Neural crest cell (in vitro differentiated cells): Measurements from ENCODE around the gene FUT7. TPM values are rescaled to one million over a fixed set of nuclear protein-coding genes. Genes with fewer than 3 reads are reported as not detected.

Experiments
- DNase-seq: peaks from one replicate; pipeline ENCODE4 v3.0.0; 2021; ENCODE audit warnings: low read depth, mixed read lengths, low spot score
- H3K27ac Mint-ChIP-seq: one replicate; pipeline ENCODE4 v1.8.0; 2021; ENCODE audit warnings: mild to moderate bottlenecking, mixed read lengths; ENCODE audit not compliant: unreplicated experiment
- H3K27me3 Mint-ChIP-seq: 2 replicates; pipeline ENCODE4 v1.8.0; 2021; ENCODE audit warnings: low read depth, mild to moderate bottlenecking, mixed read lengths
- H3K36me3 Mint-ChIP-seq: 2 replicates; pipeline ENCODE4 v1.8.0; 2021; ENCODE audit warnings: low read depth, mild to moderate bottlenecking, mixed read lengths
- H3K4me1 Mint-ChIP-seq: 2 replicates; pipeline ENCODE4 v1.8.0; 2021; ENCODE audit warnings: mixed read lengths
- H3K4me3 Mint-ChIP-seq: one replicate; pipeline ENCODE4 v1.8.0; 2021; ENCODE audit warnings: mild to moderate bottlenecking, mixed read lengths
- H3K9me3 Mint-ChIP-seq: 2 replicates; pipeline ENCODE4 v1.8.0; 2021; ENCODE audit warnings: mixed read lengths
- total RNA-seq: library from RNA; stranded (reverse); gene quantifications from 2 replicates; pipeline ENCODE4 v1.2.1, GENCODE V29; 2021
- TF ChIP-seq, protein P1 (sequence below): fragments of 200-600 bp; sonication (generic); conservative IDR thresholded peaks from 2 replicates; pipeline ENCODE4 v1.5.0; 2021; ENCODE audit warnings: antibody characterized with exemption, mild to moderate bottlenecking

The FUT7 gene
- total RNA-seq, 1 donor from 2014 or later, result not detected

DNA sequence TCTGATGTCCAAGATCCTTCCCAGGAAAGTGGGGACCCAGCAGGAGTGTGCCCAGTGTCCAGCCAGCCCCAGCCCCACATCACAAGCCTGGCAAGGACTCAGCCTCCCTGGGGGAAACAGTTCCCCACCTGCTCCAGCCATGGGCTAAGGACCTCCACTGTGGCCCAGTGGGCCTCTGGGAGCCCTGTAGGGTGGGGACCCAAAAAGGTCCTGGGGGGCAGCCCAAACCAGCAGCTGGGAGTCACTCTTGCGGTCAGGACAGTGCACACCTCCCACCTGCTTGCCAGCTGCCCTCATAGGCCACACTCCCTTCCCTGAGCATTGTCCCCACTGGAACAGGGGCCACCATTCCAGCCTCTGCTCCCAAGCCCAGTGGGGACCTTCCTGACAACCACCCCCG lies 5.5 kb downstream of the FUT7 start:
- DNase-seq, result no peak
- no peaks in the 10 kb centered on the region for H3K36me3 Mint-ChIP-seq
- H3K9me3 Mint-ChIP-seq, result no peaks in the 10 kb centered on the region
- no peak overlapping the region for H3K27ac Mint-ChIP-seq
- no peak overlapping the region for H3K4me3 Mint-ChIP-seq
- peaks cover 13% of the 10 kb centered on the region for H3K4me1 Mint-ChIP-seq
- TF ChIP-seq, protein P1, sequence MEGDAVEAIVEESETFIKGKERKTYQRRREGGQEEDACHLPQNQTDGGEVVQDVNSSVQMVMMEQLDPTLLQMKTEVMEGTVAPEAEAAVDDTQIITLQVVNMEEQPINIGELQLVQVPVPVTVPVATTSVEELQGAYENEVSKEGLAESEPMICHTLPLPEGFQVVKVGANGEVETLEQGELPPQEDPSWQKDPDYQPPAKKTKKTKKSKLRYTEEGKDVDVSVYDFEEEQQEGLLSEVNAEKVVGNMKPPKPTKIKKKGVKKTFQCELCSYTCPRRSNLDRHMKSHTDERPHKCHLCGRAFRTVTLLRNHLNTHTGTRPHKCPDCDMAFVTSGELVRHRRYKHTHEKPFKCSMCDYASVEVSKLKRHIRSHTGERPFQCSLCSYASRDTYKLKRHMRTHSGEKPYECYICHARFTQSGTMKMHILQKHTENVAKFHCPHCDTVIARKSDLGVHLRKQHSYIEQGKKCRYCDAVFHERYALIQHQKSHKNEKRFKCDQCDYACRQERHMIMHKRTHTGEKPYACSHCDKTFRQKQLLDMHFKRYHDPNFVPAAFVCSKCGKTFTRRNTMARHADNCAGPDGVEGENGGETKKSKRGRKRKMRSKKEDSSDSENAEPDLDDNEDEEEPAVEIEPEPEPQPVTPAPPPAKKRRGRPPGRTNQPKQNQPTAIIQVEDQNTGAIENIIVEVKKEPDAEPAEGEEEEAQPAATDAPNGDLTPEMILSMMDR, result no peak
- H3K27me3 Mint-ChIP-seq, result no peaks in the 10 kb centered on the region

DNA sequence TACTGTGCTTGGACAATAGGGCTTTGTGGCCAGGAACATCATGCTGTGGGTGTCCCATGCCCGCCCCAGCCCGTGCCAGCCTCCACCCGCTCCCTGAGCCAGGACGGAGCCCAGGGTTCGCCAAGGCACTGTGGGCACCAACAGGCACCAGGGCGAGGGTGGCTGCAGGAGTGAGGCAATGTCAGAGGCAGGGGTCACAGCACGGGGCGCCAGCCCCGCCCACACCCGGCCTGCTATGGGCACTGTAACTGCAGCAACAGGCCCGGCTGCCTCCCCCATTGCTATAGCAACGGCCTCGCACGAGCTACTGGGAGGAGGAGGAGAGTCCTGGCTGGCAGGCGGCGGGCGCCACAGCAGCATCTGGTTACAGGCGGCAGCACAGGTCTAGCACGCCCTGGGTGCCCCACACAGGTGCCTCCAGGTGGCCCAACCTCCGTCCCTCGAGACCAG lies 6.3 kb downstream of the FUT7 start:
- peaks cover 13% of the 10 kb centered on the region for H3K4me1 Mint-ChIP-seq
- no peaks in the 10 kb centered on the region for H3K27me3 Mint-ChIP-seq
- H3K36me3 Mint-ChIP-seq, result no peaks in the 10 kb centered on the region
- H3K27ac Mint-ChIP-seq, result no peak overlapping the region
- H3K9me3 Mint-ChIP-seq, result no peaks in the 10 kb centered on the region
- peak; percentile 58 for DNase-seq
- H3K4me3 Mint-ChIP-seq, result peak overlapping the region; percentile 81
- TF ChIP-seq, protein P1, result no peak

DNA sequence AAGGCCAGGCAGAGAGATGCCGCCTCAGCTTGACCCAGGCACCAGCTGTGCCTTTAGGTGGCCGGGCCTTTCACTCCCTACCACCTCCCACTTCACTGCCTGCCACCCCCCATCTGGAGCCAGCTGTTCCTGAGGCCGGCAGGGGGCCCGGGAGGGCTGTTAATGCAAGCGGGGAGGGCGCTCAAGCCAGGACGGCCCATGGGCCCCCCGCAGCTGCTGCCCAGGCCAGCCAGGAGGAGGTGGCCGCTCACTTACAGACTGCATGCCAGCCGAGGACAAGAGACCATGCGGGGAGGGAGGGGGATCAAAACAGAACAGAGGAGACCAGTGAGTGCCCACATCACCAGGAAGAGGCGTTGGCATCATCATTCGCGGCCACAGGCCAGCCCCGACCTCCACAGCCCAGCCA lies 8.3 kb downstream of the FUT7 start:
- Mint-ChIP-seq H3K4me1 (peaks cover 9% of the 10 kb centered on the region), H3K27me3 (no peaks in the 10 kb centered on the region), H3K4me3 (peak overlapping the region; percentile 27), H3K9me3 (no peaks in the 10 kb centered on the region), H3K36me3 (no peaks in the 10 kb centered on the region), H3K27ac (no peak overlapping the region)
- TF ChIP-seq, protein P1, result no peak
- DNase-seq, result no peak

DNA sequence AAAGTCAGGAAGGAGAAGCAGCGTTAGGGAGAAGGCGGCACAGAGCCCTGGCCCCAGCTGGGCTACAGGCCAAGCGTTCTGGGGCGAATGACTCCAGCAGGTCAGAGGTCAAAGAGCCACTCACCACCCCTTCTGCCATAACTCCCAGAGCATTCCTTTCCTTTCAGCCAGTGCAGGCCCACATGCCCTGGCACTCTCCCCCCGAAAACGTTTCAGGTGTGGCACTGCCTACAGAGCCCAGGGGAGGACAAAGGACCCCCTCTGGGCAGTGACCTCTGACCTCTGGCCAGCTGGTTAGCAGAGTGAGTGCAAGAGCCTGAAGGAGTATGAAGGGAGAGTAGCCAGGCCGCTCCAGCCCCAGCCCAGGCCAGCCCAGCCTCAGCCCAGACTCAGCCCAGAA lies 8.7 kb downstream of the FUT7 start:
- Mint-ChIP-seq H3K27ac (no peak overlapping the region), H3K9me3 (no peaks in the 10 kb centered on the region), H3K4me1 (peaks cover 9% of the 10 kb centered on the region), H3K27me3 (no peaks in the 10 kb centered on the region), H3K36me3 (no peaks in the 10 kb centered on the region), H3K4me3 (peak overlapping the region; percentile 27)
- TF ChIP-seq, protein P1, result no peak
- no peak for DNase-seq

DNA sequence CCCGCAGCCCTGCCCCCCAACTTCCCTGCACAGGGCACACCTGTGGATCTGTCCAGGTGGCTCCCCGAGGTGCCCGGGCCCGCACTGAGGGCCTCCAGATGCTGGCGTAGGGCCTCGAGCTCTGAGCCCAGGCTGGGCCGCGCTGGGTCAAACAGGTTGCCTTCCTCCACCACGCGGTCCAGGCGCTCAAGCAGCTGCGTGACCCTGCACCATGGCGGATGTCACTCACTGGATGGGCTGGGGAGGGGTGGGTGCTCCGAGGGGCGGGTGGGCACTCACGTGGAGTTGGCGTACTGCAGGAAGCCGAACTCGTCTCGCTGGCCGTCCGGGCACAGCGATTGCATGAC lies 9.3 kb downstream of the FUT7 start:
- peaks cover 9% of the 10 kb centered on the region for H3K4me1 Mint-ChIP-seq
- H3K4me3 Mint-ChIP-seq, result no peak overlapping the region
- H3K9me3 Mint-ChIP-seq, result no peaks in the 10 kb centered on the region
- no peaks in the 10 kb centered on the region for H3K36me3 Mint-ChIP-seq
- TF ChIP-seq, protein P1, result no peak
- no peak overlapping the region for H3K27ac Mint-ChIP-seq
- H3K27me3 Mint-ChIP-seq, result no peaks in the 10 kb centered on the region
- no peak for DNase-seq
